Measurements from ENCODE around the gene MCEE. TPM values are rescaled to one million over a fixed set of nuclear protein-coding genes. Genes with fewer than 3 reads are reported as not detected.
"Not testable (repeated sequence)": the region's sequence is repeated elsewhere in the genome, so short reads cannot be mapped to it uniquely, and the experiment has no call there.

The MCEE gene
- total RNA-seq, 4 donors from 2014 or later: 9.0 to 23.3 (median 12.4) TPM

- Histone ChIP-seq H3K36me3 (peaks cover 77 to 100% (median 97%) of the 10 kb centered on the region in 4 donors), H3K4me3 (no peak overlapping the region), H3K27ac (replicated peaks in 1 of 4) (no peak overlapping the region), H3K27me3 (no peaks in the 10 kb centered on the region), H3K4me1 (peaks cover 0 to 9% (median 0%) of the 10 kb centered on the region in 4 donors), H3K9me3 (no peaks in the 10 kb centered on the region)
- DNase-seq (ENCODE audit: extremely low spot score): no peak
- intact Hi-C loops (cut with DNase I): no loop called here
- 89% methylated on average over 3 of the region's 3 CpGs for WGBS
- no peak for TF ChIP-seq POLR2AphosphoS5 (IDR thresholded peaks at IDR 0.05)
- TF ChIP-seq EP300 (IDR thresholded peaks at IDR 0.05): no peak
- no peak for TF ChIP-seq CTCF (IDR thresholded peaks at IDR 0.05)
- TF ChIP-seq POLR2A (IDR thresholded peaks at IDR 0.05; ENCODE audit: low read depth): no peak
Measured at GRCh38 chr2:71143782-71144181, 13.8 kb upstream of the MCEE start.

GRCh38 chr2:71136174-71136573 lies 6.1 kb upstream of the MCEE start:
- Histone ChIP-seq H3K27ac (replicated peaks in 1 of 4) (no peak overlapping the region), H3K4me1 (peaks cover 13 to 20% (median 16%) of the 10 kb centered on the region in 4 donors), H3K36me3 (peaks cover 52 to 82% (median 70%) of the 10 kb centered on the region in 4 donors), H3K9me3 (no peaks in the 10 kb centered on the region), H3K4me3 (no peak overlapping the region), H3K27me3 (no peaks in the 10 kb centered on the region)
- TF ChIP-seq CTCF (IDR thresholded peaks at IDR 0.05) (no peak), EP300 (IDR thresholded peaks at IDR 0.05) (no peak), POLR2A (IDR thresholded peaks at IDR 0.05; ENCODE audit: low read depth) (no peak), POLR2AphosphoS5 (IDR thresholded peaks at IDR 0.05) (no peak)
- DNase-seq (ENCODE audit: extremely low spot score): no peak
- WGBS: 73% methylated on average over 3 of the region's 3 CpGs
- intact Hi-C loops (cut with DNase I): no loop called here

GRCh38 chr2:71133603-71134002 lies 3.6 kb upstream of the MCEE start:
- Histone ChIP-seq H3K4me1 (peaks cover 21 to 32% (median 26%) of the 10 kb centered on the region in 4 donors), H3K36me3 (peaks cover 28 to 56% (median 46%) of the 10 kb centered on the region in 4 donors), H3K4me3 (no peak overlapping the region), H3K27me3 (no peaks in the 10 kb centered on the region), H3K9me3 (no peaks in the 10 kb centered on the region), H3K27ac (replicated peaks in 1 of 4) (no peak overlapping the region)
- no peak for TF ChIP-seq POLR2AphosphoS5 (IDR thresholded peaks at IDR 0.05)
- no peak for TF ChIP-seq POLR2A (IDR thresholded peaks at IDR 0.05; ENCODE audit: low read depth)
- no peak for TF ChIP-seq EP300 (IDR thresholded peaks at IDR 0.05)
- no peak for TF ChIP-seq CTCF (IDR thresholded peaks at IDR 0.05)
- DNase-seq (ENCODE audit: extremely low spot score): no peak
- intact Hi-C loops (cut with DNase I): loop anchor here (5.0 kb wide), 1 partner anchor 61 kb away; no protein-coding TSS in a partner anchor

- H3K4me1 ChIP-seq: peaks cover 26 to 51% (median 41%) of the 10 kb centered on the region in 4 donors
- H3K9me3 ChIP-seq; DNase-seq (ENCODE audit: extremely low spot score); H3K27me3 ChIP-seq: not testable (repeated sequence)
- H3K27ac ChIP-seq (replicated peaks in 1 of 4): peak overlapping the region in 2 of 4 donors; percentile 89 to 90
- H3K36me3 ChIP-seq: peaks cover 14 to 36% (median 27%) of the 10 kb centered on the region in 4 donors
- intact Hi-C loops (cut with DNase I): loop anchor here (5.0 kb wide), 1 partner anchor 59 kb away; no protein-coding TSS in a partner anchor
- WGBS: 62% methylated on average over 7 of the region's 7 CpGs
- H3K4me3 ChIP-seq: peak overlapping the region; percentile 61 to 98 (median 86)
Measured at GRCh38 chr2:71131387-71132166, 1.5 kb upstream of the MCEE start.

GRCh38 chr2:71130905-71131244 lies 846 bp upstream of the MCEE start:
- no peak for TF ChIP-seq POLR2A (IDR thresholded peaks at IDR 0.05; ENCODE audit: low read depth)
- no peak for TF ChIP-seq EP300 (IDR thresholded peaks at IDR 0.05)
- Histone ChIP-seq H3K27ac (replicated peaks in 1 of 4) (peak overlapping the region; percentile 89 to 95 (median 90)), H3K4me1 (peaks cover 26 to 55% (median 41%) of the 10 kb centered on the region in 4 donors), H3K9me3 (no peaks in the 10 kb centered on the region), H3K36me3 (peaks cover 7 to 29% (median 20%) of the 10 kb centered on the region in 4 donors), H3K27me3 (no peaks in the 10 kb centered on the region), H3K4me3 (peak overlapping the region; percentile 61 to 98 (median 86))
- intact Hi-C loops (cut with DNase I): loop anchor here (5.0 kb wide), 1 partner anchor 59 kb away; no protein-coding TSS in a partner anchor
- DNase-seq (ENCODE audit: extremely low spot score): no peak
- WGBS: 0% methylated on average over 4 of the region's 4 CpGs
